ENCODE measurements around the gene RNF224.

RNF224 gene

GRCh38 chr9:137188086-137188489, 39.2 kb upstream of the RNF224 start:
- Histone ChIP-seq H3K9ac (ENCODE audit: low read depth, low read length) (peak overlapping the region; percentile 97), H3K4me3 (ENCODE audit: low read depth in 1 of 2, low read length in 2 of 2) (peak overlapping the region; percentile 66 to 97), H3K4me2 (ENCODE audit: insufficient read depth, low read length) (peak overlapping the region; percentile 88), H4K20me1 (ENCODE audit: insufficient read depth, low read length) (peaks cover 39% of the 10 kb centered on the region), H3K36me3 (ENCODE audit: insufficient read depth, low read length) (peaks cover 67% of the 10 kb centered on the region), H3K4me1 (ENCODE audit: insufficient read depth, low read length) (peaks cover 44% of the 10 kb centered on the region), H2AFZ (ENCODE audit: low read depth, low read length) (peak overlapping the region; percentile 84), H3K27ac (ENCODE audit: low read length) (peak overlapping the region; percentile 94), H3K27me3 (ENCODE audit: insufficient read depth, low read length, poor library complexity) (no peaks in the 10 kb centered on the region), H3K79me2 (ENCODE audit: insufficient read depth, low read length) (peaks cover 48% of the 10 kb centered on the region), H3K9me3 (ENCODE audit: insufficient read depth, low read length, severe bottlenecking) (no peaks in the 10 kb centered on the region)
- ATAC-seq (ENCODE audit: insufficient read depth, low read depth) (no peak), DNase-seq (no peak)
- TF ChIP-seq EZH2 (IDR thresholded peaks at IDR 0.05; ENCODE audit: borderline replicate concordance, low read depth, low read length, severe bottlenecking), result no peak
- no peak for TF ChIP-seq CTCF (IDR thresholded peaks at IDR 0.05; ENCODE audit: borderline replicate concordance, extremely low read depth, low read length, poor library complexity, severe bottlenecking)

GRCh38 chr9:137188490-137189296, 38.6 kb upstream of the RNF224 start, which contains the start of the genes ANAPC2 and SSNA1:
TSS of gene ANAPC2 (minus strand) at chr9:137188560. CDS start at chr9:137188532, 28 bp downstream.
TSS of gene SSNA1 (plus strand) at chr9:137188676. CDS start at chr9:137188727, 51 bp downstream.
- peak within 1 kb of the TSS; percentile 97 for H3K9ac ChIP-seq (ENCODE audit: low read depth, low read length)
- peak within 1 kb of the TSS; percentile 94 for H3K27ac ChIP-seq (ENCODE audit: low read length)
- no peaks in the 10 kb centered on the region for H3K9me3 ChIP-seq (ENCODE audit: insufficient read depth, low read length, severe bottlenecking)
- peak within 1 kb of the TSS; percentile 66 to 97 for H3K4me3 ChIP-seq (ENCODE audit: low read depth in 1 of 2, low read length in 2 of 2)
- TF ChIP-seq CTCF (IDR thresholded peaks at IDR 0.05; ENCODE audit: borderline replicate concordance, extremely low read depth, low read length, poor library complexity, severe bottlenecking) (peak; percentile 48), EZH2 (IDR thresholded peaks at IDR 0.05; ENCODE audit: borderline replicate concordance, low read depth, low read length, severe bottlenecking) (no peak)
- H3K4me2 ChIP-seq (ENCODE audit: insufficient read depth, low read length), result peak within 1 kb of the TSS; percentile 88
- H4K20me1 ChIP-seq (ENCODE audit: insufficient read depth, low read length), result peaks cover 39% of the 10 kb centered on the region
- peaks cover 48% of the 10 kb centered on the region for H3K79me2 ChIP-seq (ENCODE audit: insufficient read depth, low read length)
- no peaks in the 10 kb centered on the region for H3K27me3 ChIP-seq (ENCODE audit: insufficient read depth, low read length, poor library complexity)
- peak within 1 kb of the TSS; percentile 84 for H2AFZ ChIP-seq (ENCODE audit: low read depth, low read length)
- DNase-seq (peak; percentile 87), ATAC-seq (ENCODE audit: insufficient read depth, low read depth) (peak; percentile 76)
- H3K36me3 ChIP-seq (ENCODE audit: insufficient read depth, low read length), result peaks cover 61% of the 10 kb centered on the region
- H3K4me1 ChIP-seq (ENCODE audit: insufficient read depth, low read length), result peaks cover 44% of the 10 kb centered on the region

- no peak for TF ChIP-seq CTCF (IDR thresholded peaks at IDR 0.05; ENCODE audit: borderline replicate concordance, extremely low read depth, low read length, poor library complexity, severe bottlenecking)
- no peak for TF ChIP-seq EZH2 (IDR thresholded peaks at IDR 0.05; ENCODE audit: borderline replicate concordance, low read depth, low read length, severe bottlenecking)
- Histone ChIP-seq H4K20me1 (ENCODE audit: insufficient read depth, low read length) (peaks cover 35% of the 10 kb centered on the region), H3K36me3 (ENCODE audit: insufficient read depth, low read length) (peaks cover 52% of the 10 kb centered on the region), H3K9ac (ENCODE audit: low read depth, low read length) (peak overlapping the region; percentile 97), H3K9me3 (ENCODE audit: insufficient read depth, low read length, severe bottlenecking) (no peaks in the 10 kb centered on the region), H3K4me1 (ENCODE audit: insufficient read depth, low read length) (peaks cover 44% of the 10 kb centered on the region), H3K27ac (ENCODE audit: low read length) (peak overlapping the region; percentile 94), H3K4me3 (ENCODE audit: low read depth in 1 of 2, low read length in 2 of 2) (peak overlapping the region; percentile 66 to 97), H3K79me2 (ENCODE audit: insufficient read depth, low read length) (peaks cover 48% of the 10 kb centered on the region), H3K4me2 (ENCODE audit: insufficient read depth, low read length) (peak overlapping the region; percentile 88), H3K27me3 (ENCODE audit: insufficient read depth, low read length, poor library complexity) (no peaks in the 10 kb centered on the region), H2AFZ (ENCODE audit: low read depth, low read length) (peak overlapping the region; percentile 84; the same call in 1 of the 2 replicates)
- no peak for DNase-seq
- no peak for ATAC-seq (ENCODE audit: insufficient read depth, low read depth)
Observed at GRCh38 chr9:137189297-137190295, 37.7 kb upstream of the RNF224 start.

Data from DND-41 (cell line).